Germinal center (tissue), 1 donor: Measurements from ENCODE around the gene ZNF93.
"Not testable (repeated sequence)": the region's sequence is repeated elsewhere in the genome, so short reads cannot be mapped to it uniquely, and the experiment has no call there.

Experiments
- DNase-seq: peaks from one replicate; pipeline ENCODE4 v3.0.0; 2012; ENCODE audit warnings: mixed read lengths, low spot score

The ZNF93 gene

DNA sequence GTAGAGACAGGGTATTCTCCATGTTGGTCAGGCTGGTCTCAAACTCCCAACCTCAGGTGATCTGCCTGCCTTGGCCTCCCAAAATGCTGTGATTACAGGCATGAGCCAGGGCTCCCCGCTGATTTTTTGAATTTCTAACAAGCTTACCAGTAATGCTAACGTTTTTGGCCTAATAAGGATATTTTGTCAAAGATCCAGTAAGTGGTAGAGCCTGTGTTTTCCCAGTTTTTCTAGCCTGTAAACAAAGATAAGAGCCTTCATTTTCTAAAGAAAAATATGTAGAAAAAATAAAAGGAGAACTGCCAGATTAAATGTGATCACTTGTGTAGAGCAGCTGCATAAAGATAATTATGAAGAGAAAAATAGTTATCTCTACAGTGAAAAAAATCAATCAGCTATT lies 37.7 kb downstream of the ZNF93 start:
- no peak for DNase-seq

DNA sequence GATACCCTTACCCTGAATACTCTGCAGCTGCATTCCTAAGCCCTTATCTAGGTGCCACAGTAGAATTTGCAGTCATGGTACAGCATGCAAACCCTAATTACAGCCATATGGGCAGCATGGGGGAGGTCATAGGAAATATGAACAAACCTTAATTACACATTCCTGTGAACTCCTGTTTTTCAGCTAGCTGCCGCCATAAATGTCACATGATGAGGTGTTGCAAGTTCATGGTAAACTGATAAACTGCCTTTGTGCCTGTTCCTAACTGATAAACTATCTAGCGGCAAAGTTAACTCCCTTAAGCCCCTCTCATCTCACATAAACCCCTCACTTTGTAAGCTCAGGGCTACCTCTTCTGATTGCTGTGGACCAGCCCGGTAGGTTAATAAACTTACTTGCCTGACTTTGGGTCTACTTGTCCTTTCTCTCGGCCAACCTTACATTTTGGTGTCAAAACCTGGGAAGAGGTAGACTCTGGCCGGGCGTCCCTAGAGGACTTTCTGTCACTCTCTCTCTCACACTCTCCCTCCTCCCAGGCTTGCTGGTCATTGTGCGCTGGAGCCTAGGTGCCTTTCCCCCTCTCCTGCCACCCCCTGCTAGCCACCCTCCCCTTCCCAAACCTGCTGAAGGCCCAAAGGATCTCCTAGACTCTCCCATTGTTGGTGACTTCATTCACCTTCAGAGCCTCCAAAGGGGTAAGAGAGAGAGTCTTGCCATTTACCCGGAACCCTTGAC lies 43.3 kb downstream of the ZNF93 start:
- DNase-seq = no peak

DNA sequence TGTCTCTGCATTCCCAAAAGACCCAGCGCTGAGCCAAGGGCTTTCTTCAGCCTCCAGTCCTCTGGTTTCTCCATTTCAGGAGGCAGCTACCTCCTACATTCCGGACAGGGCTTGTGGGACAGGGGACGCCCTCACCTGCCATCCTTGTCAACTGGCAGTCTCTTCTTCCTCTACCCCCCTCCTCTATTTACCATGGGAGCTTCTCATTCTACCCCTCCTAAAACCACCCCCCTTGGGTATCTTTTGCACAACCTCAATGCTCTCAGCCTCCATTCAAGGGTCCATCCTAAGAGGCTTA lies 43.8 kb downstream of the ZNF93 start:
- no peak for DNase-seq

DNA sequence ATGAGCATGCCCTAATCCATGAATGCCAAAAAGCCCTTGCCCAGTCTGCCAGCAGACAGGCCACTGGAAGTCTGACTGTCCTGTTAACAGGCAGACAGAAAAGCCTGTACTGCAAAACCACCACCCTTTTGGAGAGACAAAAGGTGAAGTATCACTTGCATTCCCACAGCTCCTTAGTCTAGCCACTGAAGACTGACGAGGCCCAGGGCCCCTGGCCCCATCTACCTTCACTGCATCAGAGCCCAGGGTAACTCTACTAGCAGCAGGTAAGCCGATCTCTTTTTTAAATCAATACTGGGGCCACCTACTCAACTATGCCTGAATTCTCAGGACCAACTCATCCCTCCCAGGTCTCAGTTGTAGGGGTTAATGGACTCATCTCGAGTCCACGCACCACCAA lies 45.5 kb downstream of the ZNF93 start:
- no peak for DNase-seq

DNA sequence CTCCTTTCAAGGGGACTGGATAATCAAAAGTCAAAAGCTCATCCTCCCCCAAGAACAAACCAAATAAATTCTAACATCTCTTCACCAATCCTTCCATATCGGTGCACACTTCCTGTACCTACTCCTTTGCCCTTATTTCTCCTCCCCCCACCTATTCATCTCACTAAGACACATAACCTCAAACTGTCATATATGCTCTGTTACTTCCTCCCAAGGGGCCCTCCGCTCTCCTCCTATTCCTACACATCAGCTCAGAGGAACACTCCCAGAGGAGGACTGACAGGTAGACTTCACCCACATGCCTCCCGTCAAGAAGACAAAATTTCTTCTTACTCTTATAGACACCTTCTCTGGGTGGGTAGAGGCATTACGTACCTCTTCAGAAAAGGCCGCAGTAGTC lies 48.1 kb downstream of the ZNF93 start:
- DNase-seq = no peak

DNA sequence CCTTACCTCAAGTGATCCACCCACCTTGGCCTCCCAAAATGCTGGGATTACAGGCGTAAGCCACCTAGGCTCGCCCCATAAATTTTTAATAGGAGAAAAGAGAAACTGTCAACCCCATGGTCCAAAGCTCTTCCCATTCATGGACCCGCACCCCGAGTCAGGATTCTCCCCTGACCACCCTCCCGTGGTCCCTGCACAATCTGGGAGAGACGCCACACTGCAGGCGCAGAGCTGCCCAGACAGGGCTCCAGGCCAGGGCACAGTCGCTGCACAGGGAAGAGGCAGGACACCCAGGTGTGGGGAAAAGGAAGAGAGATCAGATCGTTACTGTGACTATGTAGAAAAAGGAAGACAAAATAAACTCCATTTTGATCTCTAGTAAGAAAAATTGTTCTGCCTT lies 54.5 kb downstream of the ZNF93 start:
- no peak for DNase-seq

DNA sequence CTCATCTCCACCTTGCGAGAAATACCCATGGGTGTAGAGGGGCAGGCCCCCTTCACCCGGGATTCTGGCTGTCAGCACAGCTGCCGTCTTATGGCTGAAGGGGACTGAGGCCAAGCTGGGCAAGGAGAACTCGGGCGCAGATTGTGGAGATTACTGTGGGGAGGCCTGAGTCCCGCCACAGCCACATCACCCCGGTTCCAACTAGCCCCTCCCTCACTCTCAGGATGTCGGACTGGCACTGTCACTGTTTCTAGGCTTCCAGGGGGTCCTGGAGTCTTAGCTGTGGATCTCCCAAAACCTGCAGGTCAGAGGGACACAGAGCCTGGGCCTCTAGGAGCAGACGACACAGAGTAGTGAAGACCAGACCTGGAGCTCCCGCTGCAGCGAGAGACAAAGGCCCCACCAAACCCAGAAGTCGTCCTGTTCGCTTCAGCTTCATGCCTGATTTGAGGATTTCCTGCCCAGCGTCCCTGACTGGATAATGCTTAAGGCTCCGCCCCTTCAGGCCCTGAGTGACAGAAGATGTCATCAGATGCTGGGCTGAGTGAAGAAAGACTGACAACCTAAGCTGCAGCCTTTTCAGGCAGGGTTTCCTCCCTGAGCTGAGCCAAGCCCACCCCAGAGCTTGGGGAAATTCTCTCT lies 55.8 kb downstream of the ZNF93 start:
- DNase-seq = no peak

DNA sequence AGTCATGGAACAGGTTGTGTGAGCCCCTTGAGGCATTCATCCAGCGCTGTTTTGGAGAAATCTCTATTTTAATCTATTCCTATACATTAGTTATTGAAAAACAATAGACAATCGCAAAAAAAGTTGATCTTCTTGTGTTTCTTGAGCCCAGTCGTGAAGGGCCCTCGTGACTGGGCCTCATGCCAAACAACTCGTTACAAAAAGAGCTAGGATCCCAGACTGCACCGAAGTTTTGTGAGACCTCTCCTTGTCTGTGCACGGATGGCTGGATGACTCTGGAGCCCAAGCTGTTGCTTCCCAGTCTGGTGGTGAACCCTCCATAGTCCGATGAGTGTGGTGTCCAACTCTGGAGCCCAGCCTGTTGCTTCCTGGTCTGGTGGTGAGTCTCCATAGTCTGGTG lies 57.0 kb downstream of the ZNF93 start:
- DNase-seq = not testable (repeated sequence)

DNA sequence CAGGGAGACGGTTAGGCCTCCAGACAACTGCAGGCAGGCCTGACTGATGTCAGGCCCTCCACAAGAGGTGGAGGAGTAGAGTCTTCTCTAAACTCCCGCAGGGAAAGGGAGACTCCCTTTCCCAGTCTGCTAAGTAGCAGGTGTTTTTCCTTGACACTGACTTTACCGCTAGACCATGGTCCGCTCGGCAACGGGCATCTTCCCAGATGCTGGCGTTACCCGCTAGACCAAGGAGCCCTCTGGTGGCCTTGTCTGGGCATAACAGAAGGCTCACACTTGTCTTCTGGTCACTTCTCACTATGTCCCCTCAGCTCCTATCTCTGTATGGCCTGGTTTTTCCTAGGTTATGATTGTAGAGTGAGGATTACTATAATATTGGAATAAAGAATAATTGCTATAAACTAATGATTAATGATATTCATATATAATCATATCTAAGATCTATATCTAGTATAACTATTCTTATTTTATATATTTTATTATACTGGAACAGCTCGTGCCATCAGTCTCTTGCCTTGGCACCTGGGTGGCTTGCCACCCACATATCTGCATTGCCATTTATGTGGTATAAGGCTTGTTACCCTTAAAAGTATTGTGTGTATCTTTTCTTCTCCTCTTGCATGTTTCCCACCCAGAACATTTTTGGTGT lies 58.5 kb downstream of the ZNF93 start:
- DNase-seq = not testable (repeated sequence)

DNA sequence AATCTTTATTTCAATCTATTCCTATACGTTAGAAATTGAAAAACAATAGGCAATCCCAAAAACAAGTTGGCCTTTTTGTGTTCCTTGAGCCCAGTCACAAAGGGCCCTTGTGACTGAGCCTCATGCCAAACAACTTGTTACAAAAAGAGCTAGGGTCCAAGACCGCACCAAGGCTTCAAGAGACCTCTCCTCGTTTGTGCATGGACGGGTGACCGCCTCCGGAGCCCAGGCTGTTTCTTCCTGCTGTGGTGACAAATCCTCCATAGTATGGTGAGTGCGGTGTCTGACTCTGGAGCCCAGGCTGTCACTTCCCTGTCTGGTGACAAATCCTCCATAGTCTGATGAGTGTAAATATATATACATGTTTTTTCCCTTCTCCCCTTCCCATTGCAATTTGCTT lies 63.7 kb downstream of the ZNF93 start:
- DNase-seq = no peak

DNA sequence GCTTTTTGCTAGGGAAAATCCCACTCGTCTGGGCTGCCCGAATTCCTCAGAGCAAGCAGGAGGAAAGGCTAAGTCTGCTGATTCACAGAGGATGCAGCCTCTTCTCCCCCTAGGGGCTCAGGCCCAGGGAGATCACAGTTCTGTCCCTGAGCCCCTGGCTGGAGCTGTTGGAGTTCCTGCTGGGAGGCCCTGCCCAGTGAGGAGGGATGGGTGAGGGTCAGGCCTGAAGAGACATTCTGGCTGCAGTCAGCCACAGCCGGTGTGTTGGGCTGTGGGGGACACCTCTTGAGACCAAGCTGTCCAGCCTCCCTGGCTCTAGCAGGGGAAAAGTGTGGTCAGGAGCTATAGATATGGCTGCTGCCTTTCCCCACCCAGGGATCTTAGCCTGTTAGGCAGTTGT lies 65.4 kb downstream of the ZNF93 start:
- not testable (repeated sequence) for DNase-seq

DNA sequence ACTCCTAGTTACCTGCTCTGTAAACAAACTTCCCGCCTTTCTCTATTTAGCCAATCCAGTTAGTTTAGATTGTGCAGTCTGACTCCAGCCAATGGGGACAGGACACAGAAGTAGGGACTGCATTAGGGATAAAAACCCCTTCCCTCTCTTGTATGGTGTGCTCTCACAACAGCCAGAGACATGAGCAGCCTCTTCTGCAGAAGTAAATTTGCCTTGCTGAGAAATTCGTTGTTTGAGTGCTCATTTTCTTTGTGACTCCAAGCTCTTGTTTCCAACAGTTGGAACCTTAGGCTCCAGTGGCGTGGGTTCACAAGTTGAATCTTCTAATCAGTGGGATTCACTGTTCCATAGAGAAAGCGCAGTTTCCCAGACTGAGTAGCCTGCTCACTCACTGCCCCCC lies 66.1 kb downstream of the ZNF93 start:
- DNase-seq = no peak
